Muscle layer of colon (tissue), 2 donors: ENCODE data around the gene PTGIS.

ENCODE experiments used
- H3K27ac ChIP-seq: one replicate; pipeline ENCODE4 v1.7.0; 2013; ENCODE audit warnings: low read depth, mild to moderate bottlenecking, low read length, moderate library complexity
- H3K27me3 ChIP-seq, 2 donors: one replicate each; pipeline ENCODE4 v1.7.0; 2013; ENCODE audit warnings: low read length in 2 of 2, mild to moderate bottlenecking in 2 of 2; ENCODE audit not compliant: insufficient read depth in 2 of 2, control insufficient read depth in 1 of 2
- H3K36me3 ChIP-seq: one replicate; pipeline ENCODE4 v1.7.0; 2013; ENCODE audit warnings: mild to moderate bottlenecking, low read length; ENCODE audit not compliant: insufficient read depth
- H3K4me1 ChIP-seq: one replicate; pipeline ENCODE4 v1.7.0; 2013; ENCODE audit warnings: mild to moderate bottlenecking, low read length; ENCODE audit not compliant: insufficient read depth
- H3K4me3 ChIP-seq, 2 donors: one replicate each; pipeline ENCODE4 v1.7.0; 2013; ENCODE audit warnings: low read length in 2 of 2, low read depth in 1 of 2, mild to moderate bottlenecking in 1 of 2, moderate library complexity in 1 of 2
- H3K9ac ChIP-seq: one replicate; pipeline ENCODE4 v1.7.0; 2013; ENCODE audit warnings: low read length
- H3K9me3 ChIP-seq: one replicate; pipeline ENCODE4 v1.7.0; 2013; ENCODE audit warnings: mild to moderate bottlenecking, low read length
- donor health status: abdominal sarcoma.
- donor health status: Adenocarcinoma of cecum.

Gene PTGIS

GRCh38 chr20:49532285-49532946 lies 35.5 kb downstream of the PTGIS start:
- H3K4me1 ChIP-seq = no peaks in the 10 kb centered on the region
- H3K9ac ChIP-seq = no peak overlapping the region
- H3K27me3 ChIP-seq = no peaks in the 10 kb centered on the region
- H3K4me3 ChIP-seq = no peak overlapping the region
- no peaks in the 10 kb centered on the region for H3K9me3 ChIP-seq
- H3K27ac ChIP-seq = no peak overlapping the region
- no peaks in the 10 kb centered on the region for H3K36me3 ChIP-seq

DNA sequence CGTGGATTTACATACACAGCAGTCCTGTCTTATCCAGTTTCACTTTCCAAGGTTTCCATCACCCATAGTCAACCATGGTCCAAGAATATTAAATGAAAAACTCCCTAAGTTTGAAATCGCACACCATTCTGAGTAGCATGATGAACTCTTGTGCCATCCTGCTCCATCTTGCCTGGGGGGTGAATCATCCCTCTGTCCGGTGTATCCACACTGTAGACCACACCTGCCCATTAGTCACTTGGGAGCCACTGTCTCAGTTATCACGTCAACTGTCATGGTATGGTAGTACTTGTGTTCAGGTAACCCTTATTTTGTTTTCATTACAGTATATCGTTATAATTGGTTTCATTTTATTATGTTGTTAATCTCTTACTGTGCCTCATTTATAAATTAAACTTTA lies 38.5 kb downstream of the PTGIS start:
- H3K27me3 ChIP-seq = no peaks in the 10 kb centered on the region
- H3K9ac ChIP-seq = no peak overlapping the region
- H3K4me3 ChIP-seq = no peak overlapping the region
- no peaks in the 10 kb centered on the region for H3K9me3 ChIP-seq
- H3K36me3 ChIP-seq = no peaks in the 10 kb centered on the region
- no peaks in the 10 kb centered on the region for H3K4me1 ChIP-seq
- no peak overlapping the region for H3K27ac ChIP-seq

GRCh38 chr20:49526568-49526967 lies 41.4 kb downstream of the PTGIS start:
- Histone ChIP-seq H3K9me3 (no peaks in the 10 kb centered on the region), H3K4me3 (no peak overlapping the region), H3K36me3 (peaks cover 7% of the 10 kb centered on the region), H3K27me3 (no peaks in the 10 kb centered on the region), H3K27ac (no peak overlapping the region), H3K9ac (no peak overlapping the region), H3K4me1 (no peaks in the 10 kb centered on the region)

DNA sequence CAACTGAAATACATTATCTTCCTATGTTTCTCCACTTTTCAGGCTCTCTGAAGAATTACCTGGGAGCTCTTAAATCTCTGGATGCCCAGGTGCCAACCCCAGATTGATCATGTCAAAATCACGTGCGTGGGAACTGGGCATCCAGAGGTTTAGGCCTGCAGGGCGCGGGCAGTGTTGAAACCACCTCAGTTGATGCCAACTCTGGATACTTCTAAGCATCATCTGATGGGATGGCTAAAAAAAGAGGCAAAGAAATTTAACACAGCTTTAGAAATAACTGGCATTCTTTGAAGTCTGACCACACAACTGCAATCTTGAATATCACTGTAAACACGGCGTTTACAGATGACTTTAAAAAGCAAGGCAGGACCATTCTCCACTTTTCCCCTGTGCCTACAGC lies 41.9 kb downstream of the PTGIS start:
- Histone ChIP-seq H3K4me3 (no peak overlapping the region), H3K27ac (no peak overlapping the region), H3K27me3 (no peaks in the 10 kb centered on the region), H3K4me1 (no peaks in the 10 kb centered on the region), H3K9me3 (no peaks in the 10 kb centered on the region), H3K36me3 (peaks cover 7% of the 10 kb centered on the region), H3K9ac (no peak overlapping the region)

DNA sequence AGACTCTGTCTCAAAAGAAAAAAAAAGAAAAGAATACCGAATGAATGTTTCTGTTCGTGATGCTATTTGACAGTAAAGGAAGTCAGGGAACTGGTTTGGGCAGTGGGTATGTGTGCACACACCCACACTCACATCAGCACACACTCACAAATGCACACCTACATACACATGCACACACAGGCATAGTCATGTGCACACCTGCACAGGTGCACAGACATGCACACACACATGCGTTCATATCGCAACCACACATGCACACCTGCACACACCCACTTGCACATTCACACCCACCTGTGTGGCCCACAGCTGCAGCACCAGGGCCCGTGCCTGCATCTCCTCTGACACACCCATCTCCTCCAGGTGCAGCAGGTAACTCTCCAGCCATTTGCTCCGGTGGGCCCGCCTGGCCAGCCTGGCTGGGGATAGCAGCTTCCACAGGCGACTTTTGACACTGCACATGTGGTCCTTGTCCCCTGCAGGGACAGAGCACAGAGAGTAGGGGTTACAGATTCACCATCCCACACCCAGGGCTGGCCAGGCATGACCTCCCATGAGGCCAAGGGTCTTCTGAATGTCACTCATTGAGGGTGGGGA lies 44.1 kb downstream of the PTGIS start:
- H3K27ac ChIP-seq = no peak overlapping the region
- peaks cover 7% of the 10 kb centered on the region for H3K36me3 ChIP-seq
- no peaks in the 10 kb centered on the region for H3K4me1 ChIP-seq
- no peaks in the 10 kb centered on the region for H3K27me3 ChIP-seq
- H3K4me3 ChIP-seq = no peak overlapping the region
- no peaks in the 10 kb centered on the region for H3K9me3 ChIP-seq
- H3K9ac ChIP-seq = no peak overlapping the region

DNA sequence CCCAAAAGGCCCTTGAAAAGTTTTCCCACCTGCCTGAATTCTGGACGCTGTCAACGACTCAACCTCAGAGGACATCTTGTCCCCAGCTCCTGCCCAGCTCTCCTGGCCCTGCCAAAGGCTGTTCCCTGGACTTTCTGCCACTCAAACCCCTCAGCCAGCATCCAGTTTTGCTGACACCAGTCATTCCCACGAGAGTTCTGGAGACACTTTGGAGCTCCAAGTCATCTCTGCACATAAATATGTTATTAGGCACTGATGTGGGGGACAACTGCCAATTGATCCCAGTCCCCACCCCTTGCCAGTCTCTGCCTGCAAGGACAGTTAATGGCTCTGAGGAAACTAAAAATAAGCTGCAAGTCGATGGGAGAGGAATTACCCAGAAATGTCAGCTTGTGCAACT lies 46.6 kb downstream of the PTGIS start:
- no peak overlapping the region for H3K27ac ChIP-seq
- H3K36me3 ChIP-seq = peaks cover 7% of the 10 kb centered on the region
- no peaks in the 10 kb centered on the region for H3K4me1 ChIP-seq
- H3K4me3 ChIP-seq = no peak overlapping the region
- no peaks in the 10 kb centered on the region for H3K9me3 ChIP-seq
- H3K9ac ChIP-seq = no peak overlapping the region
- no peaks in the 10 kb centered on the region for H3K27me3 ChIP-seq

DNA sequence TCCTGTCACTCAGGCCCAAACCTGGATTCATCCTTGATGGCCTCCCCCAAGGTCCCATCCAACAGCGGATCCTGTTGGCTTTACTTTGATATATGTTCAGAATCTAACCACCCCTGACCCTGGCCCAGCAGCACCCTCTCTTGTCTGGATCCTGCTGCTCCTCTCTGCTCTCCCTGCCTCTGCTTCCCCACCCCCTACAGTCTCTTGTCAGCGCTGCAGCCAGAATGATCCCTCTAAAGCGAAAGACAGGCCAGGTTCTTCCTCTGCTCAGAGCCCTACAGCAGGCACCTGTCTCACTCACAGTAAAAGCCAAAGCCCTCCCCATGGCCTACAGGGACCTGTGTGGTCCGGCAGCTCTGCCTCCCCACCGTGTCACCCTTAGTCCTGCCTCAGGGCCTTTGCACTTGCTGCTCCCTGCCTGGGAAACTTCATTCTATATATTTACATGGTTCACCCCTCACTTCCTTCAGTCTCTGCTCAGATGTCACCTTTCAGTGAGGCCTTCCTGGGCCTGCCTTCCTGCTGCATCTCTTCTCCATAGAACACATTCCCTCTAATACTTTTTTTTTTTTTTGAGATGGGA lies 48.1 kb downstream of the PTGIS start:
- Histone ChIP-seq H3K27me3 (no peaks in the 10 kb centered on the region), H3K27ac (no peak overlapping the region), H3K36me3 (peaks cover 7% of the 10 kb centered on the region), H3K4me1 (no peaks in the 10 kb centered on the region), H3K9ac (no peak overlapping the region), H3K9me3 (no peaks in the 10 kb centered on the region), H3K4me3 (no peak overlapping the region)

DNA sequence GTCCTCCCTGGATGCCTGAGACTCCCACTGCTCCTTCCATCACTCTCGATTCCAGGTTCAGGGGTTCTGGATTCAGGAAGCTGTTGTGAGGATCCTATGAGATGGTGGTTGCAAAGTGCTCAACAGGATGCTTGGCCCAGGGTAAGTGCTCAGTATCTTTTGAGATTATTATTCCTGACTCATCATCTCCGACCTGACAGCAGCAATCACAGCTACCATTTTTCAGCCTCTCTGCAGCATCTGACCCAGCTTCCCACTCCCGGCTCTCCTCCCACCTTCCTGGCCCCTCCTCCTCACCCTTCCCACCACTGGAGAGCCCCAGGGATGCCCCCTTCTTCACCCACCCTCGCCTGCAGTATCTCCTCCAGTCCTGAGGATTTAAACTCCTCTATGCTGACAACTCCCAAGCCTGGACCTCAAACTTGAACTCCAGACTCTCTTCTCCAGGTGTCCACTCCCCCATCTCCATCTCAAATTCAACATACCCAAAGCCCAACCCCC lies 48.7 kb downstream of the PTGIS start:
- H3K4me1 ChIP-seq = no peaks in the 10 kb centered on the region
- no peak overlapping the region for H3K27ac ChIP-seq
- H3K9me3 ChIP-seq = no peaks in the 10 kb centered on the region

GRCh38 chr20:49518576-49518975 lies 49.4 kb downstream of the PTGIS start:
- Histone ChIP-seq H3K27me3 (no peaks in the 10 kb centered on the region), H3K27ac (no peak overlapping the region), H3K4me1 (no peaks in the 10 kb centered on the region), H3K36me3 (peaks cover under 1% of the 10 kb centered on the region), H3K4me3 (no peak overlapping the region), H3K9ac (no peak overlapping the region), H3K9me3 (no peaks in the 10 kb centered on the region)

More for the DNA sequence above, 48.7 kb downstream of the PTGIS start:
- Histone ChIP-seq H3K27me3 (no peaks in the 10 kb centered on the region), H3K9ac (no peak overlapping the region), H3K4me3 (no peak overlapping the region), H3K36me3 (peaks cover 7% of the 10 kb centered on the region)

DNA sequence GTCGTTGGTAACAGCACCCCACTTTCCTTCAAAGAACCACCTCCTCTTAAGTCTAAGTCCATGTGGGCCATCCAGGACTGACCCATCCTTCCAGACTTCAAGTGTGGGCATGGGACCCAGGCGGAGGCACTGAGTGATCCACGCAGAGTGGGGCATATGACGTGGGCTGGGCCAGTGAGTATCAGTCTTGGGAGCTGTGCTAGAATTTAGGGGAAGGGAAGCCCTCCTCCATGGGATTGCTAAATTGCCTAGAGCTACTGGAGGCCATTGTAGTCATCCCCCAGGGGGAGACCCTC lies 50.2 kb downstream of the PTGIS start:
- H3K4me3 ChIP-seq = no peak overlapping the region
- H3K4me1 ChIP-seq = no peaks in the 10 kb centered on the region
- H3K36me3 ChIP-seq = no peaks in the 10 kb centered on the region
- no peaks in the 10 kb centered on the region for H3K9me3 ChIP-seq
- no peaks in the 10 kb centered on the region for H3K27me3 ChIP-seq
- no peak overlapping the region for H3K27ac ChIP-seq
- H3K9ac ChIP-seq = no peak overlapping the region

GRCh38 chr20:49516916-49517804 lies 50.8 kb downstream of the PTGIS start:
- no peak overlapping the region for H3K4me3 ChIP-seq
- H3K27ac ChIP-seq = no peak overlapping the region
- no peaks in the 10 kb centered on the region for H3K27me3 ChIP-seq
- H3K4me1 ChIP-seq = no peaks in the 10 kb centered on the region
- no peaks in the 10 kb centered on the region for H3K9me3 ChIP-seq
- no peaks in the 10 kb centered on the region for H3K36me3 ChIP-seq
- H3K9ac ChIP-seq = no peak overlapping the region
